Testis (tissue), 3 donors: ENCODE measurements around the gene BOLA2B. TPM values are rescaled to one million over a fixed set of nuclear protein-coding genes. Genes with fewer than 3 reads are reported as not detected.

Experiments used
- DNase-seq: peaks from one replicate; pipeline ENCODE4 v3.0.0-alpha.2; 2019
- H3K27ac ChIP-seq, 2 donors: fragments of 200-600 bp; sonication (generic); one replicate each; pipeline ENCODE4 v1.5.1; 2019
- H3K27me3 ChIP-seq: fragments of 200-600 bp; sonication (generic); one replicate; pipeline ENCODE4 v1.5.1; 2019
- H3K36me3 ChIP-seq: fragments of 200-600 bp; sonication (generic); one replicate; pipeline ENCODE4 v1.5.1; 2017; ENCODE audit warnings: low read depth; ENCODE audit errors: missing control alignments
- H3K4me1 ChIP-seq: fragments of 200-600 bp; sonication (generic); one replicate; pipeline ENCODE4 v1.5.1; 2019
- H3K4me3 ChIP-seq, 2 donors: fragments of 200-600 bp; sonication (generic); one replicate each; pipeline ENCODE4 v1.5.1; 2017 to 2019
- H3K9me3 ChIP-seq: fragments of 200-600 bp; sonication (generic); one replicate; pipeline ENCODE4 v1.5.1; 2017
- POLR2A ChIP-seq: fragments of 450-650 bp; IDR thresholded peaks from one replicate; pipeline ENCODE4 v1.6.1; 2017; ENCODE audit warnings: antibody characterized with exemption, mild to moderate bottlenecking, moderate library complexity
- WGBS, 2 donors: methylation state at CpG; one replicate each; pipeline ENCODE4 v1.1.5; 2018; 5-methylcytosine and 5-hydroxymethylcytosine counted together
- intact Hi-C: fragments of 100-400 bp; cut with DNase I; formaldehyde crosslinking; loops from one replicate; pipeline ENCODE4 v1.15.1; 2023; ENCODE audit warnings: low total_unique reads
- polyA plus RNA-seq: library from polyadenylated mRNA; stranded (reverse); fragments of 350-450 nt; fragmentation: Illumina TruSeq; extraction: RNeasy Lipid Tissue Mini Kit (QIAGEN cat#74804); gene quantifications from one replicate; pipeline ENCODE4 v1.2.3, GENCODE V29; 2014; ENCODE audit warnings: low read depth, low replicate concordance; ENCODE audit not compliant: insufficient read depth
- total RNA-seq, 2 donors: library from RNA; depleted of rRNA; stranded (reverse); fragments of >200 nt; gene quantifications; one replicate each; pipeline ENCODE4 v1.2.3, GENCODE V29; 2016
- TF ChIP-seq, protein P1 (sequence below), 3 experiments: fragments of 450-650 bp in 2 of 3; fragments of 200-600 bp in 1 of 3; sonication (generic) in 1 of 3; IDR thresholded peaks; one replicate each; pipeline ENCODE4 v1.5.1; 2016 to 2019; ENCODE audit warnings: antibody characterized with exemption in 3 of 3, mild to moderate bottlenecking in 2 of 3, moderate library complexity in 1 of 3

BOLA2B gene
- total and polyA plus RNA-seq, 3 donors from 2014 or later = 70.9 to 161 (median 133) TPM

DNA sequence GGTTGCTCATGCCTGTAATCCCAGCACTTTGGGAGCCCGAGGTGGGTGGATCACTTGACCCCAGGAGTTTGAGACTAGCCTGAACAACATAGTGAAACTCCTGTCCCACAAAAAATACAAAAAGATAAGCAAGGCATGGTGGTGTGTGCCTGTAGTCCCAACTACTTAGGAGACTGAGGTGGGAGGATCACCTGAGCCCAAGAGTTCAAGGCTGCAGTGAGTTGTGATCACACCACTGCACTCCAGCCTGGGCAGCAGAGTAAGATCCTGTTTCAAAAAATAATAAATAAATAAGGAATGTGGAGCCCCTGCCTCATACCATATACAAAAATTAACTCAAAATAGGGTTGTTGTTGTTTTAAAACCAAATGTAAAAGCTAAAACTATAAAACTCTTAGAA is 36.3 kb downstream of the BOLA2B start:
- no peak overlapping the region for H3K27ac ChIP-seq
- WGBS, 2 donors = 82 to 100% methylated on average over 1 of the region's 1 CpG
- intact Hi-C loops = no loop called here

DNA sequence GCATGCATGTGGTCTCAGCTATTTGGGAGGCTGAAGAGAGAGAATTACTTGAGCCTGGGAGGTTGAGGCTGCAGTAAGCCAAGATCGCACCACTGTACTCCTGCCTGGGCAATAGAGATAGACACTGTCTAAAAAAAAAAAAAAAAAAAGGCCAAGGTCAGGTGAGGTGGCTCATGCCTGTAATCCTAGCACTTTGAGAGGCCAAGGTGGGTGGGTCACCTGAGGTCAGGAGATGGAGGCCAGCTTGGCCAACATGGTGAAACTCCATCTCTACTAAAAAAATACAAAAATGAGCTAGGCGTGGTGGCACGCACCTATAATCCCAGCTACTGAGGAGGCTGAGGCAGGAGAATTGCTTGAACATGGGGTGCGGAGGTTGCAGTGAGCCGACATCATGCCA is 38.3 kb downstream of the BOLA2B start:
- no peak overlapping the region for H3K4me3 ChIP-seq
- no peak overlapping the region for H3K27ac ChIP-seq
- intact Hi-C loops = no loop called here
- 92 to 94% methylated on average over 5 of the region's 5 CpGs for WGBS, 2 donors
- no peaks in the 10 kb centered on the region for H3K27me3 ChIP-seq
- H3K4me1 ChIP-seq = no peaks in the 10 kb centered on the region
- H3K9me3 ChIP-seq = no peaks in the 10 kb centered on the region
- no peak for DNase-seq
- no peaks in the 10 kb centered on the region for H3K36me3 ChIP-seq
- TF ChIP-seq POLR2A = no peak
- TF ChIP-seq, protein P1, sequence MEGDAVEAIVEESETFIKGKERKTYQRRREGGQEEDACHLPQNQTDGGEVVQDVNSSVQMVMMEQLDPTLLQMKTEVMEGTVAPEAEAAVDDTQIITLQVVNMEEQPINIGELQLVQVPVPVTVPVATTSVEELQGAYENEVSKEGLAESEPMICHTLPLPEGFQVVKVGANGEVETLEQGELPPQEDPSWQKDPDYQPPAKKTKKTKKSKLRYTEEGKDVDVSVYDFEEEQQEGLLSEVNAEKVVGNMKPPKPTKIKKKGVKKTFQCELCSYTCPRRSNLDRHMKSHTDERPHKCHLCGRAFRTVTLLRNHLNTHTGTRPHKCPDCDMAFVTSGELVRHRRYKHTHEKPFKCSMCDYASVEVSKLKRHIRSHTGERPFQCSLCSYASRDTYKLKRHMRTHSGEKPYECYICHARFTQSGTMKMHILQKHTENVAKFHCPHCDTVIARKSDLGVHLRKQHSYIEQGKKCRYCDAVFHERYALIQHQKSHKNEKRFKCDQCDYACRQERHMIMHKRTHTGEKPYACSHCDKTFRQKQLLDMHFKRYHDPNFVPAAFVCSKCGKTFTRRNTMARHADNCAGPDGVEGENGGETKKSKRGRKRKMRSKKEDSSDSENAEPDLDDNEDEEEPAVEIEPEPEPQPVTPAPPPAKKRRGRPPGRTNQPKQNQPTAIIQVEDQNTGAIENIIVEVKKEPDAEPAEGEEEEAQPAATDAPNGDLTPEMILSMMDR (IDR thresholded peaks at IDR 0.05) = no peak

More for the DNA sequence above, 36.3 kb downstream of the BOLA2B start:
- no peaks in the 10 kb centered on the region for H3K4me1 ChIP-seq
- no peaks in the 10 kb centered on the region for H3K9me3 ChIP-seq
- TF ChIP-seq POLR2A = no peak
- TF ChIP-seq, protein P1 (IDR thresholded peaks at IDR 0.05) = no peak
- no peaks in the 10 kb centered on the region for H3K36me3 ChIP-seq
- no peak for DNase-seq
- H3K27me3 ChIP-seq = no peaks in the 10 kb centered on the region
- no peak overlapping the region for H3K4me3 ChIP-seq

DNA sequence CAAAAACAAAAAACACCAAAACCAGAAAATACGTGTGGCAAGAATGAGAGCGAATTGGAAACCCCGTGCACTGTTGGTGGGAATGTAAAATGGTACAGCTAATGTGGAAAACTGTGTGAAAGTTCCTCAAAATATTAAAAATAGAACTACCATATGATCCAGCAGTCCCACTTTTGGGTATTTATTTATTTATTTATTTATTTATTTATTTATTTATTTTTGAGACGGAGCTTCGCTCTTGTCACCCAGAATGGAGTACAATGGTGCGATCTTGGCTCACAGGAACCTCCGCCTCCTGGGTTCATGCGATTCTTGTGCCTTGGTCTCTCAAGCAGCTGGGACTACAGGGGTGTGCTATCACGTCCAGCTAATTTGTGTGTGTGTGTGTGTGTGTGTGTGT is 40.9 kb downstream of the BOLA2B start:
- WGBS, 2 donors = 90 to 97% methylated on average over 9 of the region's 9 CpGs
- Histone ChIP-seq H3K36me3 (no peaks in the 10 kb centered on the region), H3K27ac (no peak overlapping the region), H3K4me1 (no peaks in the 10 kb centered on the region), H3K9me3 (no peaks in the 10 kb centered on the region), H3K27me3 (no peaks in the 10 kb centered on the region), H3K4me3 (no peak overlapping the region)
- TF ChIP-seq, protein P1 (IDR thresholded peaks at IDR 0.05) = no peak
- no peak for TF ChIP-seq POLR2A
- intact Hi-C loops = no loop called here
- no peak for DNase-seq

DNA sequence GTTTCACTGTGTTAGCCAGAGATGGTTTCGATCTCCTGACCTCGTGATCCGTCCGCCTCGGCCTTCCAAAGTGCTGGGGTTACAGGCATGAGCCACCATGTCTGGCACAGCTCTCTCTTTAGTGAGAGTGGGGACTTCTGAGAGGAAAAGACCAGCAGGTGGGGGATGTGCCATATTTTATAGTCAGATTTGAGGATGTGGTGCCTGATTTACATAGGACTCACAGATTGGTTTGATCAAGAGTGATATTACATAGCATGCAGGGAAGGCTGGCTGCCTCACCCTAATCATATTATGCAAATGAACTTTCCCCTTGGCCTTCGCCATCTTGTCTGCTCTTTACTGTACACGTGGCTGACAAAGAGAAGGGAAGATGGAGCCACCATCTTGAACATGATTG is 42.4 kb downstream of the BOLA2B start:
- no peak overlapping the region for H3K4me3 ChIP-seq
- no peaks in the 10 kb centered on the region for H3K27me3 ChIP-seq
- 85 to 94% methylated on average over 7 of the region's 7 CpGs for WGBS, 2 donors
- H3K9me3 ChIP-seq = no peaks in the 10 kb centered on the region
- H3K4me1 ChIP-seq = no peaks in the 10 kb centered on the region
- H3K36me3 ChIP-seq = no peaks in the 10 kb centered on the region
- TF ChIP-seq, protein P1 (IDR thresholded peaks at IDR 0.05) = no peak
- TF ChIP-seq POLR2A = no peak
- intact Hi-C loops = no loop called here
- H3K27ac ChIP-seq = no peak overlapping the region
- no peak for DNase-seq

DNA sequence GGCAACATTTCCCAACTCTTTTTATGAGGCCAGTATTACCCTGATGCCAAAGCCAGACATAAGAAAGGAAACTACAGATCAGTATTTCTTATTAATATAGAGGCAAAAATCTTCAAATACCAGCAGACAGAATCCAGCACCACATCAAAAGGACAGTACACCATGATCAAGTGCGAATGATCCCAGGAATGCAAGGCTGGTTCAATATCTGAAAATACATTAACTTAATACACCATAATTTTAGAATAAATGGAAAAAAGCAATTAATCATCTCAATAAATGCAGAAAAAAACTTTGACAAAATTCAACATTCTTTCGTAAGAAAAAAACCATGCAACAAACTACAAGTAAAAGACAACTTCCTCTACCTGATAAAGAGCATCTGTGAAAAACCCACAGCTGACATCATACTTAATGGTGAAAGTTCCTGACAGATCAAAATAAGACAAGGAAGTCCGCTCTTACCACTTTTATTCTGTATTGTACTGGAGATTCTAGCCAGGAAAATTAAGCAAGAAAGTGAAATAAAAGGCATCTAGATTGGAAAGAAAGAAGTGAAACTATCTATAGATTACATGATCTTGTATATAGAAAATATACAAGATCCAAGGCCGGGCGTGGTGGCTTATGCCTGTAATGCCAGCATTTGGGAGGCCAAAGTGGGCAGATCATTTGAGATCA is 44.1 kb downstream of the BOLA2B start:
- 78 to 94% methylated on average over 5 of the region's 5 CpGs for WGBS, 2 donors
- TF ChIP-seq POLR2A = no peak
- TF ChIP-seq, protein P1 (IDR thresholded peaks at IDR 0.05) = no peak
- H3K4me3 ChIP-seq = no peak overlapping the region
- H3K27me3 ChIP-seq = no peaks in the 10 kb centered on the region
- H3K27ac ChIP-seq = no peak overlapping the region
- H3K36me3 ChIP-seq = no peaks in the 10 kb centered on the region
- intact Hi-C loops = no loop called here
- H3K9me3 ChIP-seq = no peaks in the 10 kb centered on the region
- H3K4me1 ChIP-seq = no peaks in the 10 kb centered on the region
- no peak for DNase-seq
